GM19372 (cell line): ENCODE measurements around the gene NPIPB6.

Experiments
- ATAC-seq: cut with Tn5 transposase; IDR thresholded peaks from one replicate; pipeline ENCODE4 v1.9.1; 2021; ENCODE audit warnings: mild to moderate bottlenecking, low read depth, moderate library complexity; ENCODE audit not compliant: unreplicated experiment

Gene NPIPB6

GRCh38 chr16:28324235-28324886 lies 38.9 kb downstream of the NPIPB6 start:
- ATAC-seq = no peak

- no peak for ATAC-seq
These were observed 41.5 kb downstream of the NPIPB6 start for GRCh38 chr16:28321700-28322411.

GRCh38 chr16:28320741-28321140 lies 42.6 kb downstream of the NPIPB6 start:
- no peak for ATAC-seq

- no peak for ATAC-seq
These were observed 43.2 kb downstream of the NPIPB6 start for GRCh38 chr16:28320023-28320561.

- ATAC-seq = no peak
These were observed 43.8 kb downstream of the NPIPB6 start for GRCh38 chr16:28319476-28320022.

- no peak for ATAC-seq
These were observed 45.1 kb downstream of the NPIPB6 start for GRCh38 chr16:28318042-28318744.

GRCh38 chr16:28317040-28317880 lies 46.0 kb downstream of the NPIPB6 start:
- ATAC-seq = no peak

GRCh38 chr16:28316054-28316453 lies 47.3 kb downstream of the NPIPB6 start:
- no peak for ATAC-seq

GRCh38 chr16:28313587-28313986 lies 49.7 kb downstream of the NPIPB6 start:
- no peak for ATAC-seq

- ATAC-seq = no peak
These were observed 51.0 kb downstream of the NPIPB6 start for GRCh38 chr16:28312327-28312726.

- no peak for ATAC-seq
These were observed 51.4 kb downstream of the NPIPB6 start for GRCh38 chr16:28311913-28312312.

GRCh38 chr16:28311413-28311812 lies 51.9 kb downstream of the NPIPB6 start:
- ATAC-seq = no peak

- ATAC-seq = no peak
These were observed 52.5 kb downstream of the NPIPB6 start for GRCh38 chr16:28310796-28311195.

- no peak for ATAC-seq
These were observed 53.4 kb downstream of the NPIPB6 start for GRCh38 chr16:28309811-28310311.

- ATAC-seq = no peak
These were observed 54.3 kb downstream of the NPIPB6 start for GRCh38 chr16:28308794-28309584.

- ATAC-seq = no peak
These were observed 55.4 kb downstream of the NPIPB6 start for GRCh38 chr16:28307936-28308335.

- ATAC-seq = no peak
These were observed 59.1 kb downstream of the NPIPB6 start for GRCh38 chr16:28304214-28304613.

GRCh38 chr16:28303132-28303531 lies 60.2 kb downstream of the NPIPB6 start:
- no peak for ATAC-seq

- no peak for ATAC-seq
These were observed 61.7 kb downstream of the NPIPB6 start for GRCh38 chr16:28301620-28302019.
